ENCODE data around the gene OR10A4.

- TF ChIP-seq, protein P1, sequence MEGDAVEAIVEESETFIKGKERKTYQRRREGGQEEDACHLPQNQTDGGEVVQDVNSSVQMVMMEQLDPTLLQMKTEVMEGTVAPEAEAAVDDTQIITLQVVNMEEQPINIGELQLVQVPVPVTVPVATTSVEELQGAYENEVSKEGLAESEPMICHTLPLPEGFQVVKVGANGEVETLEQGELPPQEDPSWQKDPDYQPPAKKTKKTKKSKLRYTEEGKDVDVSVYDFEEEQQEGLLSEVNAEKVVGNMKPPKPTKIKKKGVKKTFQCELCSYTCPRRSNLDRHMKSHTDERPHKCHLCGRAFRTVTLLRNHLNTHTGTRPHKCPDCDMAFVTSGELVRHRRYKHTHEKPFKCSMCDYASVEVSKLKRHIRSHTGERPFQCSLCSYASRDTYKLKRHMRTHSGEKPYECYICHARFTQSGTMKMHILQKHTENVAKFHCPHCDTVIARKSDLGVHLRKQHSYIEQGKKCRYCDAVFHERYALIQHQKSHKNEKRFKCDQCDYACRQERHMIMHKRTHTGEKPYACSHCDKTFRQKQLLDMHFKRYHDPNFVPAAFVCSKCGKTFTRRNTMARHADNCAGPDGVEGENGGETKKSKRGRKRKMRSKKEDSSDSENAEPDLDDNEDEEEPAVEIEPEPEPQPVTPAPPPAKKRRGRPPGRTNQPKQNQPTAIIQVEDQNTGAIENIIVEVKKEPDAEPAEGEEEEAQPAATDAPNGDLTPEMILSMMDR (IDR thresholded peaks at IDR 0.05) = no peak
- TF ChIP-seq POLR2A (IDR thresholded peaks at IDR 0.05) = no peak
These were observed 32.8 kb upstream of the OR10A4 start for GRCh38 chr11:6843670-6844069.

Data from ovary (tissue), 3 donors.